ENCODE data around the gene CFAP107. TPM values are rescaled to one million over a fixed set of nuclear protein-coding genes. Genes with fewer than 3 reads are reported as not detected.

CFAP107 gene
- total and polyA plus RNA-seq, 4 donors, result not detected

DNA sequence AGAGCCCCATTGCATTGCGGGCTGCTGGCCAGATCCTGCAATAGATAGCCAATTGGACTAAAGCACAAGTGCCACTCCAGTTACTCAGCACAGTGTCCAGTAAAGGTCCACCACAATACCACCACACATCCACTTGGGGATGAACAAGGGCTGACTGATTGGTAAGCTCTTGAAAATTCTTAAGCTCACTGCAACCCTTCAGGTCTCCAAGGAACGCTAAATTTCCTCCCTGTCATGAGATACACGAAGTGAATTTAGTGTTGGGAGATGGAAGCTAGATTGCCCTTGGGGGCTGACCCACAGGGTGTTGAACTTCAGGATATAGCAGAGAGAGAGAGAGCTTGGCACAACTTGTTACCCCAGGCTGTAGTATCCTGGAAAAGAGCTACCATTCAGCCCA lies 39.9 kb upstream of the CFAP107 start:
- Histone ChIP-seq H3K9ac (ENCODE audit: low read depth in 1 of 2, low read length in 2 of 2) (no peak overlapping the region), H3K27me3 (ENCODE audit: control insufficient read depth in 4 of 4, insufficient read depth in 4 of 4, low read length in 3 of 4) (no peaks in the 10 kb centered on the region), H3K36me3 (ENCODE audit: control insufficient read depth in 4 of 4, insufficient read depth in 3 of 4, low read depth in 1 of 4, low read length in 3 of 4) (no peaks in the 10 kb centered on the region), H3K9me3 (ENCODE audit: control insufficient read depth in 4 of 4, low read length in 3 of 4) (peaks cover 0 to 6% (median 6%) of the 10 kb centered on the region in 4 donors), H3K27ac (ENCODE audit: low read depth in 1 of 2, low read length in 2 of 2) (no peak overlapping the region), H3K4me3 (ENCODE audit: low read depth in 1 of 3, low read length in 3 of 3) (no peak overlapping the region), H3K4me1 (ENCODE audit: control insufficient read depth in 4 of 4, insufficient read depth in 4 of 4, low read length in 3 of 4) (no peaks in the 10 kb centered on the region)
- 72% methylated on average over 3 of the region's 3 CpGs for whole genome bisulfite sequencing
- TF ChIP-seq FOXA2 (IDR thresholded peaks at IDR 0.05) (no peak), SP1 (IDR thresholded peaks at IDR 0.05) (no peak), ZBTB33 (IDR thresholded peaks at IDR 0.05) (no peak), EGR1 (IDR thresholded peaks at IDR 0.05; ENCODE audit: low read depth in 2 of 2) (no peak), YY1 (IDR thresholded peaks at IDR 0.05) (no peak), RAD21 (IDR thresholded peaks at IDR 0.05) (no peak), TAF1 (conservative IDR thresholded peaks at IDR 0.05) (no peak), RXRA (IDR thresholded peaks at IDR 0.05) (no peak), MAX (IDR thresholded peaks at IDR 0.05) (no peak), HNF4G (IDR thresholded peaks at IDR 0.05) (no peak), FOXA1 (IDR thresholded peaks at IDR 0.05) (no peak), NR2F2 (IDR thresholded peaks at IDR 0.05) (no peak), GABPA (IDR thresholded peaks at IDR 0.05 in 1 of 2, conservative IDR thresholded peaks at IDR 0.05 in 1 of 2) (no peak), JUND (IDR thresholded peaks at IDR 0.05) (no peak), HNF4A (conservative IDR thresholded peaks at IDR 0.05) (no peak)
- TF ChIP-seq, protein P1, sequence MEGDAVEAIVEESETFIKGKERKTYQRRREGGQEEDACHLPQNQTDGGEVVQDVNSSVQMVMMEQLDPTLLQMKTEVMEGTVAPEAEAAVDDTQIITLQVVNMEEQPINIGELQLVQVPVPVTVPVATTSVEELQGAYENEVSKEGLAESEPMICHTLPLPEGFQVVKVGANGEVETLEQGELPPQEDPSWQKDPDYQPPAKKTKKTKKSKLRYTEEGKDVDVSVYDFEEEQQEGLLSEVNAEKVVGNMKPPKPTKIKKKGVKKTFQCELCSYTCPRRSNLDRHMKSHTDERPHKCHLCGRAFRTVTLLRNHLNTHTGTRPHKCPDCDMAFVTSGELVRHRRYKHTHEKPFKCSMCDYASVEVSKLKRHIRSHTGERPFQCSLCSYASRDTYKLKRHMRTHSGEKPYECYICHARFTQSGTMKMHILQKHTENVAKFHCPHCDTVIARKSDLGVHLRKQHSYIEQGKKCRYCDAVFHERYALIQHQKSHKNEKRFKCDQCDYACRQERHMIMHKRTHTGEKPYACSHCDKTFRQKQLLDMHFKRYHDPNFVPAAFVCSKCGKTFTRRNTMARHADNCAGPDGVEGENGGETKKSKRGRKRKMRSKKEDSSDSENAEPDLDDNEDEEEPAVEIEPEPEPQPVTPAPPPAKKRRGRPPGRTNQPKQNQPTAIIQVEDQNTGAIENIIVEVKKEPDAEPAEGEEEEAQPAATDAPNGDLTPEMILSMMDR (IDR thresholded peaks at IDR 0.05; ENCODE audit: low read depth, low read length, missing input control), result no peak
- TF ChIP-seq, protein P2, sequence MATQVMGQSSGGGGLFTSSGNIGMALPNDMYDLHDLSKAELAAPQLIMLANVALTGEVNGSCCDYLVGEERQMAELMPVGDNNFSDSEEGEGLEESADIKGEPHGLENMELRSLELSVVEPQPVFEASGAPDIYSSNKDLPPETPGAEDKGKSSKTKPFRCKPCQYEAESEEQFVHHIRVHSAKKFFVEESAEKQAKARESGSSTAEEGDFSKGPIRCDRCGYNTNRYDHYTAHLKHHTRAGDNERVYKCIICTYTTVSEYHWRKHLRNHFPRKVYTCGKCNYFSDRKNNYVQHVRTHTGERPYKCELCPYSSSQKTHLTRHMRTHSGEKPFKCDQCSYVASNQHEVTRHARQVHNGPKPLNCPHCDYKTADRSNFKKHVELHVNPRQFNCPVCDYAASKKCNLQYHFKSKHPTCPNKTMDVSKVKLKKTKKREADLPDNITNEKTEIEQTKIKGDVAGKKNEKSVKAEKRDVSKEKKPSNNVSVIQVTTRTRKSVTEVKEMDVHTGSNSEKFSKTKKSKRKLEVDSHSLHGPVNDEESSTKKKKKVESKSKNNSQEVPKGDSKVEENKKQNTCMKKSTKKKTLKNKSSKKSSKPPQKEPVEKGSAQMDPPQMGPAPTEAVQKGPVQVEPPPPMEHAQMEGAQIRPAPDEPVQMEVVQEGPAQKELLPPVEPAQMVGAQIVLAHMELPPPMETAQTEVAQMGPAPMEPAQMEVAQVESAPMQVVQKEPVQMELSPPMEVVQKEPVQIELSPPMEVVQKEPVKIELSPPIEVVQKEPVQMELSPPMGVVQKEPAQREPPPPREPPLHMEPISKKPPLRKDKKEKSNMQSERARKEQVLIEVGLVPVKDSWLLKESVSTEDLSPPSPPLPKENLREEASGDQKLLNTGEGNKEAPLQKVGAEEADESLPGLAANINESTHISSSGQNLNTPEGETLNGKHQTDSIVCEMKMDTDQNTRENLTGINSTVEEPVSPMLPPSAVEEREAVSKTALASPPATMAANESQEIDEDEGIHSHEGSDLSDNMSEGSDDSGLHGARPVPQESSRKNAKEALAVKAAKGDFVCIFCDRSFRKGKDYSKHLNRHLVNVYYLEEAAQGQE (IDR thresholded peaks at IDR 0.05), result no peak
- TF ChIP-seq, protein P3, sequence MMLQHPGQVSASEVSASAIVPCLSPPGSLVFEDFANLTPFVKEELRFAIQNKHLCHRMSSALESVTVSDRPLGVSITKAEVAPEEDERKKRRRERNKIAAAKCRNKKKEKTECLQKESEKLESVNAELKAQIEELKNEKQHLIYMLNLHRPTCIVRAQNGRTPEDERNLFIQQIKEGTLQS (IDR thresholded peaks at IDR 0.05), result no peak
- no peak for DNase-seq (ENCODE audit: low spot score)
